GOT3 (cell line): ENCODE data around the gene NCKAP5.
"Not testable (repeated sequence)": the region's sequence is repeated elsewhere in the genome, so short reads cannot be mapped to it uniquely, and the experiment has no call there.

Experiments used
- DNase-seq: peaks from one replicate; lab custom pipeline; 2025; ENCODE audit warnings: mixed read lengths; lab: John Stamatoyannopoulos, UW

NCKAP5 gene

DNA sequence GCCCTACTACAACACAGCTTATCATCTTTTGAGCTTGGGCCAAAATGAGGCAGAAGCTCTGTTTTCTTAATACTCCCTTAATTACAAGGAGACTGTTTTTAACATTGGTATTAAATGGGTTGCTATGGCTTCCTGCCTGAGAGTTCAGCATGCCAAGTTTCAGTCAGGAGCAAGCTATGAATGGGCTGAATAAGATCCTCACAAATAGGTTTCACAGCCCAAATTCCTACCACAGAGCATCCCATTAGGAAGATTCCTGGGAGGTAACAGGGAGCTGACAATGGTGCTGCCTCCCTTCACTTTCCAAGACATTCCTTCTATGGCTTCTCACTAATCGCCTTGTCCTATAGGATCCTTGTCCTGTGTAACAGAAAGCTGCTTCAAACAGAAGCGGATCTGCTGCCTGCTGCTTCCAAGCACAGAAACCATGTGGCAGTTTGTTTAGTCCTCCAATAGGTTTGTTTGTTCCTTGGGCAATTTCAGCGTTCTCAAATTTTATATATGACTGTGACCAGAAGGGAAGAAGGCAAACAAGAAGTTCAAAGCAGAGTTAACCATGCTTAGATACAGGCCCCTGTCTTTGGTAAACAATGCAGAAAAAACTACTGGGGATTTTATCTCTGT, 70.9 kb downstream of the NCKAP5 start:
- no peak for DNase-seq

DNA sequence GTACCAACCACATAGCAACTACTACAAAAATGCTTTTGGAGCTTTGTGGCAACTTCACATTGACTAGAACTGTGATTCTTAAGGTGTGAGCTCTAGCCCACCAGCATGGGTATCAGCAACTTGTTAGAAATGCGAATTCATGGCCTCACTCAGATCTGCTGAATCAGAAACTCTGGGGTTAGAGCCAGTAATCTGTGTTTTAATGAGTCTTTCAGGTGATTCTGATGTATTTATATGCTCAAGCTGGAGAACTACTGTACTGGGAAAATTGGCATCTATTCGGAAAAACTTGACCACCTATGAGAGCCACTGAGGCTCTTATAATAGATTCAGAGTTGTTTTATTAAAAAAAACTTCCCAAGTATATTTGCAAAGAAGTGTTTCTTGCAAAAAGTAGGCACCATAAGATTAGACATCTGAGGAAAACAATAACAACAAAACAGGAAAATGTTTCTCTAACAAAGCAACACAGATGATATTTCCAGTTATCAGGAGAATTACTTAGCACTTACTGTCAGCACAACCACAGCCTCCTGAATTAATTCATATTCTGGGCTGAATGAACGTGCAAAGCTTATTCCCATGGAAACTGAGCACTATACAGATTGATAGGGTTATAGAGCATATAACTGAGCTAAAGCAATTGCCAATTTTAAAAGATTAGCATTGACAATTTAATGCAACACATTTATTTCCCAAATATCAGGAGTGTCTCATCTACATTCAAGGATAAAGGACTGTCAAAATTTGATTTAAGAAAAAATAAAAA, 71.6 kb downstream of the NCKAP5 start:
- DNase-seq: no peak

DNA sequence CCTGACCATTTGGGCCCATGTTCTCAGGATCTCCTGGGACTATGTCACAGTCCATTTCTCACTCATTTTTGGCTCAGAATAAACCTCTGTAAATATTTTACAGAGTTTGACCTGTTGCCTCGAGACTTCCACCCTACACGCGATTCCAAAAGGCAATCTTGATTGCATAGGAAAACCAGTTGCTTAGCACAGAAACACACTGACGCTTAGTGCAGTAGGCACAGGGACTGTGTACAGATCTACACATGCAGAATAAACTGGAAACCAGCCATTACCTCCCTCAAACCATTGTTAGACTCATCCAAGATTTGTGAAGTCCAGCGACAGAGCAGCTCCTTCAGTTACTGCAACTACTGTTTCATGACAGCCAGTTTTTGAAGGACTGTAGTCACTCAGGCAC, 73.0 kb downstream of the NCKAP5 start:
- no peak for DNase-seq

DNA sequence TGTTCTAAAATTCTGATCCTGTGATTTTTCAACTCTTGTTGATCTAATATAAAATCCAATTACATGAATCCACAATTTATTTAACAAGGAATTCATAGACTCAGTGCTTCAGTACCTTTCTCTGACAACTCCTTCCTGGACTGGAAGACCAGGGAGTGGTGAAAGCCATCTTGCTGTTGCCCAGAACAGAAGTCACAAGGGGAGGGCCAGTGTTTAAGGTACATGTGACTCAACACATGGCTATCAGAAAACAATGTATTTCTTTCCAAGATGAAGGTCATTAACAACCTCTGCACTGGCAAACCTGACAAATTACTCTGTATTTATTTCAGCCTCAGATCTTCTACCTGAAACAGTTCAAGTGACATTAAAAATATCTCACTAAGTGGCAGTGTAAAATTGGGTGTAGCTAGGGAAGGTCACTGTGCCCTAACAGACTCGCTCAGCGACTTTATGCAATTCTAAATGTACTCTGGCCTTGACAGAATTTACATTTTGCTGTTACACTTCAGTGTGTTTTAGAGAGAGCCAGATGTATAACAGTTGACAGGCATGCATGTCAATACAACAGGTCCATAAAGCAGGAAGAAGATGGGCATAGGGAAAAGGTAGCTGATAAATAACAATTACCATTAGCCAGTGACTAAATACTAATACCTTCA, 75.4 kb downstream of the NCKAP5 start:
- DNase-seq: no peak

DNA sequence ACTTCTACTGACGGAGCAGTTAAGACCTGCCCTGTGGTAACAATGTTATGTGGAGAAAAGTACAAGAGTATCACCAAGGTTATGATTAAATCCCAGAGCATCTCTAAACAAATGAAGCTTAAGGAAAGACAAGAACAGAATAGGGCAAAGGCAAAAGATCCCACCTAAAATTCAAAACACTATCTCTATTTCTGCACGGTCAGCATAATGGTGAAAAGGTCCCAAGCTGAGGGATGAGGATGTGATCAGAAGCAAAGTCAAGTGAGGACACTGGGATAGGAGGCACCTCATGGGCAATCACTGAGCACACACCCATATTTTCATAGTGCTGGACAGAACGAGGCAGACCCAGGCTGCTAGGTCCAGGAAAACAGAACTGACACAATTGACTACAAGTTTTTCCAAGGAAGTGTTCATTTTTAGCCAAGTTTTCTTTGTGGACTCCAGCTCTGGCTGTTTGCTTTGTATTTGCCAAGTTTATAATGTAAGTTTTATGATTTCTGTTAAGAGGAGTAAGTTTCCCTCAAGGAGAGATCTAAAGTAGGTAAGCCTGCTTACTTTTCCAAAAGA, 77.8 kb downstream of the NCKAP5 start:
- DNase-seq: no peak

DNA sequence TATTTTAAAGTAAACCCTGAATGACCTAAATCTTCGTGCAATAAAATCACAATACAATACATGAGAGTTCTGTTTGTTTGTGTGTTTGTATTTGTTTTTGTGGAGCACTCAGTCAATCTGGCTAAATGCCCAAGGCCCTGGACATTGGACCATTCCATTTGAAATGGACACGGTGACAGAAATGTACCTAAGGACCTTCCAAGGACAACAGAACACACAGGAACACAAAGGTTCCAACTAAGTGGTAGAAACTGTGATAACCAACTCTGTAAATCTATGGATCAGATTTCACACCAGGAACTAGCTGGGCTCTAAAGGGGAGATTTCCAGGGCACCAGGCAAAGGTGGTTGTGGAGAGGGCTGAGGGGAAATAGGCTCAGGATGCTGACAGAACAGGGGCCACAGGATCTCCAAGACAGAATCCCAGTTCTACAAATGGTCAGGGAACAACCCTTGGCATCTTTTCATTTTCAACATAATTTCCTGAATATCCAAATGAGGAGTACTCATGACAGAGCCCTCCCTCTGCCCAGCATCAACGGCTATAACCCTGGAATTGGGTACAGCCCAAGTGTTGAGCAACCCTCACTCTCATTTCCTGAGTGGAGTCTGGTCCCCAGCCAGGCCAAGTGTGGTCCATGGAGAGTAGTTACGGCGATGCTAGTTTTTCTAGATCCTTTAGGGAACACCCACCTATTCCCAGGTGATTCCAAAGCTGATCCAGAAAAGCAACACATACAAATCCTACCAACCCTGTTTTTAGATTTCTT, 78.4 kb downstream of the NCKAP5 start:
- DNase-seq: no peak

DNA sequence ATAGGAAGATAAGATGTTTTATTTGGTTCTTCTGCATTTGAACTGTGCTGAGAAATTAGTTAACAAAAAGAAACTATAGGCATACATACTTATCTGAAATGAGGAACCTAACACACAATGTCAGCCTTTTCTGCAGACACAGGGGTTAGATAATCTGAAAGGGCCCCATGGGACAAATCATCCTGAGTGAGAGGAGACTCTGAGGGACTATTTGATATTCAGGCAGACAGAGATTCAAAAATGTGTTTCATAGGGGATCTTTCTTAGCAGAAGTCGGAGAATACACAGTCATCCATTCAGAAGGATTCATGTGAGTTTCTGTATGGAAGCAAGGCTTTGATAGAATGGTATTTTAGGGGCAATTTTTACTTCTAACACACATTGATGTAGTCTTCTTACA, 79.1 kb downstream of the NCKAP5 start:
- no peak for DNase-seq

DNA sequence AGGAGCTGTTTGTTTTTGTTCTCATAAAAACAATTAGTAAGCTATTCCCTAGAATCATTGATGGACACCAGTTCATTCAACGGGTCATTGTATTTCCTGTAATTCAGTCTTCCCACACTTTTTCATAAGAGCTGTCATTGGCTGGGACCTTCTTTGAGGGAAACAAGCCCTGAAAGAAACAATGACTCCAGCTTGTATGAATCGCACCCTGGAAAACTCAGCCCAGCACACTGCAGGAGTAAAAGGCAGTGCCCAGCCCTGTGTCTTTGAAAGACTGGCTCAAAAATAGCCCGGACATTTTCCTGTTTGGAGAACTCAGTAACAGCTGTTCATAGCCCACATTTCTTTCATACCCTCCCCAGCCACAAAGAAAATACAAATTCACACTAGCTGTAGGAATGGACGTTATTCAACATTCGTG, 81.5 kb downstream of the NCKAP5 start:
- no peak for DNase-seq

DNA sequence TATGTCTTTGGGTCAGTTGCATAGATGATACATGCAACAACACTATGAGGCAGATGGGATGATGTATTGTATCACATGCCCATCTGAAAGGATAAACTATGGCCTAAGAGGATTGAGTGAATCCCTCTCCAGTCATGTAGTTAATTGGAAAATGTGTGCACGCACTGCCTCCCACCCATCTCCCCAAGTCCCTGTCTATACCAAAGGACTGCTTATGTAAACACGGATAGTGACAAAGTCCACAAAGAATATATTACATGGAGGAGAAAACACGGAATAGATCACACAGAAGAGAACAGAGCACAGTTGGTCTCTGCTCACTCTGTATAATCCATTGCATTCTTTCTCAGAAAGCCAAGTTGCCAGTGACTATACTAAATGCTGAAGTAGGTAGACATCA, 82.4 kb downstream of the NCKAP5 start:
- DNase-seq: no peak

DNA sequence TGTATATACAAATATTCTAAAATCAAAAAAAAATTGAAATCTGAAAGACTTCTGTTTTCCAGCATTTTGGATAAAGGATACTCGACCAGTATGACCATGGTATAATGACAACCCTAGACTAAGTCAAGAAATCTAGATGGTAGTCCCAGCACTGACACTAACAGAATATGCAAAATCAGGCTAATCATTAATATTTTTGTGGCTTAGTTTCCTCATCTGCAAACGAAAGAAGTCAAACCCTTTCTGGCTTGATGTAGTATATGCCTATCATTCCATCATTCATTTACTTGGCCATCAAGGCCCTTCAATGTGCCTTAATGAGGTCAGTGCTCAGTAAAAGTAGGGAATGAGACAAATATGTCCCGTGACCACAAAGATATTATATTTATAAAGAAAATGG, 83.5 kb downstream of the NCKAP5 start:
- DNase-seq: no peak

DNA sequence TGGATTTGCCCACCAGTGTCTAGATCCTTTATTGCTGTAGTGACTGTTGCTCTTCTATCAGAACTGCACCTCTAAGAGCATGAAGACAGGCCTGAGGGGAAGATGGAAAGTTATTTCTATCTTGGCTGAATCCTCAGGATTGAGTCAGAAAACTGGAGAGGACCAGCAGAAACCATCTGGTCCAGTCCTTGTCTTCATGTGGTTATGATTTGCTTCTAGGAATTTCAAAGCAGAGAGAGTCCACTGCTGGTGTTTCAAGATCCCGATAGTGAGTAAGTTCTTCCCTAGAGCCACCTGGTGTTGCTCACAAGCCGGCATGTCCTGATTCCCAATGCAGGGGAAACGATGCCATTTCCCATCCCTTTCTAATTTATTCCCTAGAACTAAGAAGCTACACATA, 84.2 kb downstream of the NCKAP5 start:
- DNase-seq: no peak

DNA sequence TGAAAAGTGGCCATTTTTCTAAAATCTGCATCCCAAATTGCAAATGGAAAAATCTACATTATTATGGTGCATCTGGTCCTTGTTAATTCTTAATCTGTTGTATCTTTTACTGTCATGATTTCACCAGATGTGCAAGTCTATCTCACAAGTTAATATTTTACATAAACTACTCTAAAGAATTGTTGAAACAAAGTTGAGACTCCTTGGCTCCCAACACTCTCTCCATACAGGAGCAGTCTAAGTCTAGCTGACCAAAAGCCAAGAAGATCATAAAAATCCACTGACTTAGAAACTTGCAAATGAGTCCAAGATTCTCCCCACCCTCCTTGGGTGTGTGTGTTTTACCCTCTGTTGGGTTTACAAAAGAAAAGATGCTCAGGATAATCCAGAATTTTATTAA, 85.1 kb downstream of the NCKAP5 start:
- no peak for DNase-seq

DNA sequence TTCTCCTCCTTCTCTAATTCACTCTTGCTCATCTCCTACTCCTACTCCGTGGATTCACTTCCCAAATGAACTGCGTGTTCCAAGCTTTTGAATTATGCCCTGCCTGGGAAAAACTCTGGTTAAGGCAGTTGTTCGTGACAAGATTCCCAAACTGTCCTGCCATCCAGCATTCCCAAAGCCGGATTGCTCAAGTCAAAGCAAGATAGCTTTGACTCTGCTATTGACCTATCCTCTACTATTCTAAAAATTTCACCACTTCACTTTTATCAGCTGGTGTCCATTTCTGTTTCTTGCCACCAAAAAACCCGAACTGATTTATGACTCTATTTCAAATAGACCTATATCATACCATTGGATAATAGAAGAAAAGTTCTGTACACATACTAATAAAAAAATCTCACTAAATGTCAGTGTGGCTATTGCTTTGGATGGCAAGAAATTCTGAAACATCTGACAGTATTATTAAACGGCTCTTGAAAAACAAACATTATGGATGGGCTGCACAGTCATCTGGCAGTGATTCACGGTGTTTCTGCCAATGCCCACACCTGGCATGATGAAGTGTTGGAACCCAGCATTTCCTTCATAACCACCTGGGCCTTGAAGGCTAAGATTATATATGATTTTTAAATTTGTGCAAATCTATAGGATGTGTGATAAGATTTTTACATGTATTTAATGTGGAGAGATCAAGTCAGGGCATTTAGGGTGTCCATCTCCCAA, 87.4 kb downstream of the NCKAP5 start:
- no peak for DNase-seq

DNA sequence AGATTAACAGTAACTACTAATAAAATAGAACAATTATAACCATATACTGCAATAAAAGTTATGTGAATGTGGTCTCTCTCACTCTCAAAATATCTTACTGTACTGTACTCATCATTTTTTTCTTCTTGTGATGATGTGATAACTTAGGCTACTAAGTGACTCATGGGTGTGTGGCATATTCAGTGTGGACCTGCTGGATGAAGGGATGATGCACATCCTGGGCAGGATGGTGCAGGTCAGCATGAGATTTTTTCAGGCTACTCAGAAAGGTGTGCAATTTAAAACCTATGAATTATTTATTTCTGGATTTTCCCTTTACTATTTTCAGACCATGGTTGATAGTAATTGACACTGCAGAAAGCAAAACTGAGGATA, 90.7 kb downstream of the NCKAP5 start:
- no peak for DNase-seq

DNA sequence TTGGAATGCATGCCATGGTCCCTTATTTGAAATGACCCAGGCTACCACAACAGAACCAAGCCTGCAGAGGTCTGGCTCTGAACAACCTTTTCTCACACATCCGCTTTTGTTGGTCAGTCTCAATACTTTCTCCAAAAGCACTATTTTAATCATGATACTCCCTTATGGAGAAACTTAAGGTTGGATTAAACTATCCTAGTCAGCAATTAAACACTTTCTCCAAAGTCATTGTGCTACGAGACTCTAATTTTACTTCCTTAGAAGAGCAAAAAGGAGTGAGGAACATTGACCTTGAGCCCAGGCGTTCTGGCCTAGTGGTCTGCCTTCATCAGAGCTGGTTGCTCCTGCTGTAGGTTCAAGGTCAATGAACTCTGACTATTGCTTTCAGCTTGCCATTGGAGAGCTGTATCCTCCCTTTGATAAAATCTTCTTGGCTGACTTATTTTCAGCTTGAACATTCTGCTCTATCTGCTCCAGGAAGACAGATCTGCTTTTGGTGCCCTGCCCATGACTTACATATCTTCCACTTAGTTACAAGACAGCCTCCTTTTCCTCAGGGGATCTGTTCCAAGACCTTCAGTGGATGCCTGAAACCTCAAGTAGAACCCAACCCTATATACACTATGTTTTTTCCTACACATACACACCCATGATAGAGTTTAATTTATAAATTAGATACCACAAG, 91.2 kb downstream of the NCKAP5 start:
- DNase-seq: no peak

DNA sequence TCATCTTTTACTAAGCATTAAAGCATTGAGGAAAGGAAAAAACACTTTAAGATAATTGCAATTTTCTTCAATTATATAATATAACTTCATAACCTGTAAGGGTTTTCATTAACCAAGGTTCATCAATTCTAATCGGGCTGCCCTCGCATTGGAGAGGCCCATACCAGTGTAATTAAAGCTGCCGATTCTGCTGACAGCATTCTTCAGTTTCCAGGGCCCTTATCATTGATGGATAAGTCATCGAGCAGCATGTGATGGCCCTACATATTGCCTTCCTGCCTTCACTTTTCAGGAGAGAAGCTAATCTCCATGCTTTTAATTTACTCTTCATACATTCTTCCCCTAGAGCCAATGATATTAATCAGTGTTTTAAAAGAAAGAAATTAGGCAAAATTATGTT, 92.0 kb downstream of the NCKAP5 start:
- DNase-seq: no peak

DNA sequence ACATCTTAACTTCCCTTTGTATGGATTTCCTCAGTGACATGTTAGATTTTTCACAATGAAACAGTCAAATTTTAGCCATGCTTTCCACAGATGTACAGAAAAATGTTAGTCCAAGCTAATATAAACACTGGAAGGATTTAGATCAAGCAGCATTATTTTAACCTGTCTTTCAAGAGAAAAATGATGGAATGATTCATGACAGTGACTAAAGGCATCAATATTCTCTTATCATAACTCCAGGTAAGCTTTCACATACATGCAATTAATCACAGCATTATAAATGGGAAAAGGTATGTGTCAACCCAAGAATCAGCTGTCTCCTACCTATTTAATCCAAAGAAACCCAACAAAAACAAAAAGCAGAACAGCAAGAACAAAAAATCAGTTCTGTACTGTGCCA, 92.7 kb downstream of the NCKAP5 start:
- DNase-seq: no peak

DNA sequence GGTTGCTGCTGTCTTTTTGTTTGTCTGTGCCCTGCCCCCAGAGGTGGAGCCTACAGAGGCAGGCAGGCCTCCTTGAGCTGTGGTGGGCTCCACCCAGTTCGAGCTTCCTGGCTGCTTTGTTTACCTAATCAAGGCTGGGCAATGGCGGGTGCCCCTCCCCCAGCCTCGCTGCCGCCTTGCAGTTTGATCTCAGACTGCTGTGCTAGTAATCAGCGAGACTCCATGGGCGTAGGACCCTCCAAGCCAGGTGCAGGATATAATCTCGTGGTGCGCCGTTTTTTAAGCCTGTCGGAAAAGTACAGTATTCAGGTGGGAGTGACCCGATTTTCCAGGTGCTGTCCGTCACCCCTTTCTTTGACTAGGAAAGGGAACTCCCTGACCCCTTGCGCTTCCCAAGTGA, 97.8 kb downstream of the NCKAP5 start:
- not testable (repeated sequence) for DNase-seq

DNA sequence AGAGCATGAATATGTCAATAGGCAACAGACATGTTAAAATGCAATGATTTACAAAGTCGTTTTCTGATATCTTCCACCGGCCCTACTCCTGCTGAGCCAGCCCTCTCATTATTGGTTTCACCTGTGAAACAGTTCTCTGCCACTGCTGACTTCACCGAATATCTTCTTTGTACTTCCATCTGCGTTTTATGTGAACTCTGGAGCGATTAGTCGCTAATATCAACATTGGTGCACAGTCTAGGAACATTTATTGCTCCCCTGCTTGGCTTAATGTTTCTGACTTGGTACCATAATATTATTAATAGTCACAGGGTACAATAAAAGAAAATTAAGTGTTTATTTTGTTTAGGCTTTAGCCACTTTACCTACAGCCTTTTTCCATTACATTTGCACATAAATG, 105.5 kb downstream of the NCKAP5 start:
- no peak for DNase-seq

DNA sequence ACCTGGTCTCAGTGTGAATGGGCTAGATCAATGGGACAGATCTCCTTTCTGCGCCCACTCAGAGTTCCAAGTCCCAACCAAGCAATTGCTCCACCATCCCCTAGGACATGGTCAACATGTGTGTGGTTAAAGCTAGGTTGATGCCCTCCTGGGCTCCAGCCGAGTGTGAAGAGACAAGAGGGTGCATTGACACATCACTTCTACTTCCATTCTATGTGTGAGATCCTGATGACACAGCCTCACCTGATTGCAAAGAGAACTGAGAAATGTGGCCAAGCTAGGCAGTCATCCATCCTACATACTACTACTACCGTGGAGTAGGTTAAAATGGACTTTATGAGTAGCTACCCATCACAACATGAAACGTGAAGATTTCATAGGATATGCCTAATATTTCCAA, 106.8 kb downstream of the NCKAP5 start:
- DNase-seq: no peak

DNA sequence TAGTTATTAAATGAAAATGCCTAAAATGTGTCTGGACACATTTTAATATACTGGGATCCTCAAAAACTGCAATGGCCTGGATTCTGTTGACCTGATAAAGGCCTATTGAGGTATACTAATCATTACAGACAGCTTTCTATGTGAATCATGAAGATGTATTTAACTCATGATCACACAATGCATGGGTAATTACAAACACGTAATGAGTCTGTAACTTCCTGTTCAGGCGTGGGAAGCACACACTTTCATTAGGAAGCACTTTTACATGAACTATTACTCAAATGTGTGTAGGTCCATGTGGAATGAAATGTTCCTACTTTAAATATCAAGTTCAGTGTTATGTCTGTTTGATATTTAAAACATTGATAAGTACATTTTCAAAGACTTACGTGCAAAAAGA, 108.7 kb downstream of the NCKAP5 start:
- DNase-seq: no peak
